K562 (cell line): ENCODE measurements around the gene CPED1. TPM values are rescaled to one million over a fixed set of nuclear protein-coding genes. Genes with fewer than 3 reads are reported as not detected.

Experiments used
- ATAC-seq: fragments of 200-7000 bp; cut with Tn5 transposase; 3 replicates; pipeline ENCODE4 v1.9.1; 2020; ENCODE audit warnings: moderate library complexity
- BruUV-seq: library from RNA; stranded (reverse); fragments of 400-500 nt; replicated peaks from 2 replicates; lab custom pipeline; 2021; lab: Mats Ljungman, UMichigan
- CTCF ChIA-PET: fragments of 300-600 bp; formaldehyde crosslinking; extraction: SDS; loops from one replicate; lab custom pipeline; 2021; ENCODE audit warnings: low intra/inter-chr PET ratio; lab: Yijun Ruan, JAX
- POLR2A ChIA-PET: fragments of 300-600, 350-650 bp; sonication (Branson Sonifier 250); formaldehyde crosslinking; extraction: SDS; loops from one replicate; lab custom pipeline; 2021; ENCODE audit warnings: antibody characterized with exemption, inconsistent platforms; lab: Yijun Ruan, JAX
- DNase-seq, 4 experiments: peaks; one replicate each; pipeline versions ENCODE4 v3.0.0 to v3.0.0-alpha.2; 2011 to 2018; ENCODE audit warnings: low spot score in 3 of 4, mixed read lengths in 3 of 4; ENCODE audit errors: extremely low read depth in 1 of 4
- FAIRE-seq: peaks from 2 replicates; lab custom pipeline; 2011; peaks lifted over from hg19 to GRCh38; lab: Jason Lieb, UNC
- H2AFZ ChIP-seq: 2 replicates; pipeline ENCODE4 v1.6.0; 2011; ENCODE audit warnings: low read depth, low read length, control low read depth, inconsistent platforms
- H3K27ac ChIP-seq: fragments of 200-600 bp; 3 replicates; pipeline ENCODE4 v1.8.0; 2011; ENCODE audit warnings: low read depth, mild to moderate bottlenecking, control low read depth, inconsistent platforms, low read length, moderate library complexity, mixed read lengths; ENCODE audit errors: extremely low read depth
- H3K27me3 ChIP-seq, 2 experiments: fragments of 300-600 bp in 1 of 2; 2 replicates in 1 of 2; 3 replicates in 1 of 2; pipeline versions ENCODE4 v1.6.0 to v1.8.0; 2011; ENCODE audit warnings: inconsistent platforms in 2 of 2, low read length in 2 of 2, mild to moderate bottlenecking in 1 of 2, mixed read lengths in 1 of 2, moderate library complexity in 1 of 2; ENCODE audit not compliant: control insufficient read depth in 2 of 2, insufficient read depth in 2 of 2
- H3K36me3 ChIP-seq: fragments of 300-600 bp; 3 replicates; pipeline ENCODE4 v1.8.0; 2011; ENCODE audit warnings: mild to moderate bottlenecking, low read length, inconsistent platforms; ENCODE audit not compliant: control insufficient read depth, insufficient read depth
- H3K4me1 ChIP-seq, 2 experiments: fragments of 200-600 bp in 1 of 2; replicated peaks in 1 of 2; 2 replicates in 1 of 2; 3 replicates in 1 of 2; pipeline versions ENCODE4 v1.5.1 to v1.8.0; 2011; ENCODE audit warnings: inconsistent platforms in 2 of 2, low read length in 2 of 2, mild to moderate bottlenecking in 1 of 2, mixed read lengths in 1 of 2, moderate library complexity in 1 of 2; ENCODE audit not compliant: control insufficient read depth in 2 of 2, insufficient read depth in 2 of 2
- H3K4me2 ChIP-seq: 2 replicates; pipeline ENCODE4 v1.6.1; 2011; ENCODE audit warnings: low read length, control low read depth, inconsistent platforms, mixed read lengths; ENCODE audit not compliant: insufficient read depth
- H3K4me3 ChIP-seq: fragments of 200-600 bp; sonication (generic), shearing (Covaris generic); 2 replicates; pipeline ENCODE4 v1.5.1; 2016; ENCODE audit warnings: control low read depth, inconsistent platforms
- H3K79me2 ChIP-seq: fragments of 200-600 bp; 3 replicates; pipeline ENCODE4 v1.8.0; 2011; ENCODE audit warnings: low read length, inconsistent platforms; ENCODE audit not compliant: control insufficient read depth, insufficient read depth
- H3K9ac ChIP-seq, 2 experiments: 2 replicates each; pipeline versions ENCODE4 v1.6.0 to v1.6.1; 2011; ENCODE audit warnings: low read depth in 2 of 2, low read length in 2 of 2, control low read depth in 1 of 2, inconsistent platforms in 1 of 2, mild to moderate bottlenecking in 1 of 2, mixed read lengths in 1 of 2; ENCODE audit not compliant: insufficient read depth in 1 of 2
- H3K9me1 ChIP-seq: one replicate; pipeline ENCODE4 v1.6.0; 2011; ENCODE audit warnings: inconsistent platforms, mild to moderate bottlenecking, low read length, moderate library complexity; ENCODE audit not compliant: control insufficient read depth, insufficient read depth
- H3K9me3 ChIP-seq: replicated peaks from 2 replicates; pipeline ENCODE4 v1.5.1; 2011; ENCODE audit warnings: low read depth, low read length, inconsistent platforms; ENCODE audit not compliant: control insufficient read depth, insufficient read depth
- H4K20me1 ChIP-seq: replicated peaks from 2 replicates; pipeline ENCODE4 v1.6.1; 2011; ENCODE audit warnings: low read length, inconsistent platforms, mixed read lengths; ENCODE audit not compliant: control insufficient read depth, insufficient read depth
- ARHGAP35 ChIP-seq: fragments of 450-650 bp; IDR thresholded peaks from 2 replicates; pipeline ENCODE4 v1.6.1; 2018; ENCODE audit not compliant: partially characterized antibody
- CBX5 ChIP-seq: IDR thresholded peaks from 2 replicates; pipeline ENCODE4 v1.6.1; 2014; ENCODE audit warnings: low read depth, borderline replicate concordance
- COPS2 ChIP-seq: fragments of 450-650 bp; conservative IDR thresholded peaks from 2 replicates; pipeline ENCODE4 v1.6.1; 2016; ENCODE audit warnings: mild to moderate bottlenecking, moderate library complexity
- CREM ChIP-seq: IDR thresholded peaks from 2 replicates; pipeline ENCODE4 v1.6.1; 2014; ENCODE audit warnings: antibody characterized with exemption, low read depth
- DDX20 ChIP-seq: fragments of 450-650 bp; IDR thresholded peaks from 2 replicates; pipeline ENCODE4 v1.6.1; 2016; ENCODE audit warnings: missing genetic modification characterization, low read depth, mild to moderate bottlenecking, missing compliant biosample characterization, moderate library complexity
- ETV1 ChIP-seq: fragments of 450-650 bp; conservative IDR thresholded peaks from 2 replicates; pipeline ENCODE4 v1.6.1; 2016; ENCODE audit warnings: missing genetic modification characterization, control low read depth, low read depth, missing compliant biosample characterization
- EWSR1 ChIP-seq: fragments of 450-650 bp; IDR thresholded peaks from 2 replicates; pipeline ENCODE4 v1.6.1; 2018; ENCODE audit warnings: borderline replicate concordance, mild to moderate bottlenecking, low read depth, moderate library complexity; ENCODE audit not compliant: partially characterized antibody
- HNRNPL ChIP-seq: fragments of 200-400 bp; formaldehyde crosslinking; IDR thresholded peaks from 2 replicates; pipeline ENCODE4 v1.6.1; 2017; ENCODE audit warnings: low read depth, mild to moderate bottlenecking, low read length
- MBD2 ChIP-seq: sonication (generic); IDR thresholded peaks from 2 replicates; pipeline ENCODE4 v1.6.1; 2016; ENCODE audit warnings: low read depth, borderline replicate concordance
- MYBL2 ChIP-seq, 2 experiments: fragments of 450-650 bp in 1 of 2; sonication (generic) in 1 of 2; formaldehyde crosslinking in 1 of 2; IDR thresholded peaks; 2 replicates each; pipeline versions ENCODE4 v1.6.1 to v1.8.1; 2017 to 2022; ENCODE audit warnings: borderline replicate concordance in 1 of 2, inconsistent platforms in 1 of 2, low read depth in 1 of 2, mild to moderate bottlenecking in 1 of 2, missing genetic modification reagents in 1 of 2, moderate library complexity in 1 of 2
- MYC ChIP-seq, 2 experiments: fragments of 250-450 bp in 1 of 2; sonication (Bioruptor Pico) in 1 of 2; IDR thresholded peaks; 2 replicates each; pipeline versions ENCODE4 v1.5.1 to v1.6.1; 2012 to 2021; ENCODE audit warnings: low read depth in 2 of 2, borderline replicate concordance in 1 of 2, improper control_type of control experiment in 1 of 2, low read length in 1 of 2, mild to moderate bottlenecking in 1 of 2, moderate library complexity in 1 of 2
- NFE2L1 ChIP-seq: fragments of 450-650 bp; IDR thresholded peaks from 2 replicates; pipeline ENCODE4 v1.6.1; 2016; ENCODE audit warnings: missing genetic modification characterization, low read depth, mild to moderate bottlenecking, missing compliant biosample characterization, moderate library complexity, borderline replicate concordance
- NR2C1 ChIP-seq, 2 experiments: fragments of 450-650 bp; IDR thresholded peaks; 2 replicates each; pipeline ENCODE4 v1.6.1; 2017; ENCODE audit warnings: mild to moderate bottlenecking in 2 of 2, antibody characterized with exemption in 1 of 2, inconsistent platforms in 1 of 2, missing compliant biosample characterization in 1 of 2, missing genetic modification characterization in 1 of 2
- POLR2A ChIP-seq: fragments of 450-650 bp; conservative IDR thresholded peaks from 2 replicates; pipeline ENCODE4 v1.6.1; 2016
- PYGO2 ChIP-seq: fragments of 450-650 bp; IDR thresholded peaks from 2 replicates; pipeline ENCODE4 v1.6.1; 2016; ENCODE audit warnings: mild to moderate bottlenecking, missing genetic modification characterization, moderate library complexity, missing compliant biosample characterization
- SMARCB1 ChIP-seq: IDR thresholded peaks from 2 replicates; pipeline ENCODE4 v1.6.1; 2011; ENCODE audit warnings: improper control_type of control experiment, low read depth; ENCODE audit not compliant: insufficient read length
- SNRNP70 ChIP-seq: fragments of 200-400 bp; formaldehyde crosslinking; optimal IDR thresholded peaks from 2 replicates; pipeline ENCODE3; 2017; ENCODE audit warnings: low read depth, low read length
- SREBF1 ChIP-seq: fragments of 150-350 bp; IDR thresholded peaks from 2 replicates; pipeline ENCODE4 v1.6.1; 2014; ENCODE audit warnings: antibody characterized with exemption, low read depth, low read length, borderline replicate concordance
- SRSF1 ChIP-seq: fragments of 200-400 bp; formaldehyde crosslinking; IDR thresholded peaks from 2 replicates; pipeline ENCODE4 v1.6.1; 2017; ENCODE audit warnings: mild to moderate bottlenecking, low read depth, low read length, moderate library complexity
- TEAD4 ChIP-seq, 2 experiments: sonication (generic) in 1 of 2; formaldehyde crosslinking in 1 of 2; IDR thresholded peaks; 2 replicates each; pipeline versions ENCODE4 v1.6.1 to v1.8.0; 2012 to 2022; ENCODE audit warnings: borderline replicate concordance in 1 of 2, inconsistent platforms in 1 of 2, low read length in 1 of 2, mild to moderate bottlenecking in 1 of 2, missing genetic modification reagents in 1 of 2
- ZNF589 ChIP-seq: fragments of 200-800 bp; sonication (Bioruptor generic); IDR thresholded peaks from 2 replicates; pipeline ENCODE4 v1.6.1; 2016; ENCODE audit warnings: low read depth, missing genetic modification characterization, missing compliant biosample characterization
- ZNF740 ChIP-seq, 3 experiments: fragments of 200-800 bp in 1 of 3; sonication (Bioruptor generic) in 1 of 3; sonication (generic) in 1 of 3; formaldehyde crosslinking in 1 of 3; IDR thresholded peaks; 2 replicates each; pipeline versions ENCODE4 v1.6.1 to v1.8.0; 2016 to 2022; ENCODE audit warnings: mild to moderate bottlenecking in 2 of 3, missing compliant biosample characterization in 2 of 3, missing genetic modification characterization in 2 of 3, missing genetic modification reagents in 1 of 3
- WGBS: fragments of 100-300 bp; shearing (Covaris generic); methylation state at CpG from one replicate; pipeline ENCODE4 v1.1.6; 2016; ENCODE audit warnings: low coverage, mixed read lengths; ENCODE audit not compliant: insufficient coverage; ENCODE audit errors: missing lambda C conversion rate; 5-methylcytosine and 5-hydroxymethylcytosine counted together
- in situ Hi-C: fragments of 300-500 bp; cut with MboI; formaldehyde crosslinking; loops from 4 replicates; pipeline ENCODE4 v1.15.0; 2018; ENCODE audit warnings: inconsistent platforms, mixed read lengths
- intact Hi-C: fragments of 100-400 bp; cut with micrococcal nuclease; formaldehyde crosslinking; loops from 2 replicates; pipeline ENCODE4 v1.14.2; 2022
- polyA plus RNA-seq, 8 experiments: library from polyadenylated mRNA; depleted of rRNA in 4 of 8; stranded (reverse) in 5 of 8; unstranded in 3 of 8; fragments of >200 nt; fragmentation: Nextera tagmentation in 2 of 8; fragmentation: Illumina TruSeq in 1 of 8; extraction: Ambion mirVana in 2 of 8; extraction: Trizol in 1 of 8; gene quantifications; 2 replicates each; pipeline versions ENCODE4 v1.2.1 to v1.2.3, GENCODE V29; 2011 to 2014; ENCODE audit warnings: inconsistent platforms in 1 of 8, missing spikeins in 1 of 8
- total RNA-seq, 7 experiments: library from RNA; depleted of rRNA in 6 of 7; stranded (reverse); fragments of >200 nt in 6 of 7; fragmentation: Illumina TruSeq in 2 of 7; extraction: Trizol in 2 of 7; gene quantifications; 2 replicates each; pipeline versions ENCODE4 v1.2.1 to v1.2.3, GENCODE V29; 2011 to 2021; ENCODE audit warnings: low replicate concordance in 1 of 7

The CPED1 gene
- total and polyA plus RNA-seq, 9 of the 15 experiments (the other 6 are each of a cell fraction or from before 2014, with no cell fraction given), result 195 to 393 (median 290) TPM

GRCh38 chr7:121084748-121085336 lies 96.3 kb downstream of the CPED1 start:
- H3K9me1 ChIP-seq, result no peaks in the 10 kb centered on the region
- ATAC-seq (no peak), FAIRE-seq (no peak), DNase-seq (no peak)
- H3K9me3 ChIP-seq, result no peaks in the 10 kb centered on the region
- no TSS peak for BruUV-seq
- H3K4me1 ChIP-seq, result peaks cover 7 to 67% of the 10 kb centered on the region in 2 experiments
- whole genome bisulfite sequencing, result 84% methylated on average over 5 of the region's 5 CpGs
- peaks cover 100% of the 10 kb centered on the region for H3K79me2 ChIP-seq
- no peak overlapping the region for H3K4me3 ChIP-seq
- peak overlapping the region; percentile 28 for H3K4me2 ChIP-seq
- peaks cover 89% of the 10 kb centered on the region for H3K36me3 ChIP-seq
- peaks cover 37% of the 10 kb centered on the region for H4K20me1 ChIP-seq
- no peaks in the 10 kb centered on the region for H3K27me3 ChIP-seq
- intact Hi-C loops, result no loop called here
- no peak overlapping the region for H3K27ac ChIP-seq
- in situ Hi-C loops, result no loop called here
- no peak overlapping the region for H2AFZ ChIP-seq
- ChIA-PET CTCF (no interaction called here), POLR2A (interaction anchor here (0.5 to 4.6 kb wide), 9 partner anchors 9 to 134 kb away, joined by 3 to 41 read pairs (median 4); partner anchors contain the start of genes CPED1 and ING3)
- H3K9ac ChIP-seq, result peak overlapping the region in 1 of 2 experiments; percentile 47; a peak in 2 of 4 replicates
- no peak for TF ChIP-seq EWSR1
- no peak for TF ChIP-seq MYBL2 (IDR thresholded peaks at IDR 0.05; ENCODE audit: low read depth)
- TF ChIP-seq MYBL2 (CRISPR knock-in tag; IDR thresholded peaks at IDR 0.05; ENCODE audit: borderline replicate concordance), result no peak
- no peak for TF ChIP-seq DDX20
- TF ChIP-seq PYGO2, result no peak
- TF ChIP-seq CBX5, result no peak
- no peak for TF ChIP-seq TEAD4 (IDR thresholded peaks at IDR 0.05; ENCODE audit: low read length)
- no peak for TF ChIP-seq TEAD4 (CRISPR knock-in tag; IDR thresholded peaks at IDR 0.05; ENCODE audit: borderline replicate concordance)
- TF ChIP-seq ARHGAP35, result no peak
- TF ChIP-seq MYC (IDR thresholded peaks at IDR 0.05; ENCODE audit: low read depth, low read length), result no peak
- no peak for TF ChIP-seq MYC (CRISPR knock-in tag; IDR thresholded peaks at IDR 0.05; ENCODE audit: borderline replicate concordance, low read depth)
- TF ChIP-seq CREM, result no peak
- TF ChIP-seq ZNF589, result no peak
- TF ChIP-seq HNRNPL, result no peak
- no peak for TF ChIP-seq SREBF1
- TF ChIP-seq SNRNP70, result no peak
- no peak for TF ChIP-seq ZNF740 (CRISPR knock-in tag; IDR thresholded peaks at IDR 0.05)
- no peak for TF ChIP-seq ZNF740 (tag; IDR thresholded peaks at IDR 0.05)
- TF ChIP-seq NFE2L1 (tag), result no peak
- TF ChIP-seq SMARCB1, result no peak
- TF ChIP-seq ETV1 (tag), result no peak
- no peak for TF ChIP-seq SRSF1
- no peak for TF ChIP-seq COPS2
- TF ChIP-seq MBD2, result no peak
- TF ChIP-seq POLR2A, result peak; percentile 55
- no peak for TF ChIP-seq NR2C1 (IDR thresholded peaks at IDR 0.05)
- no peak for TF ChIP-seq NR2C1 (tag; IDR thresholded peaks at IDR 0.05)
